Omental fat pad (tissue), 4 donors: ENCODE results near the gene NR3C2. TPM values are rescaled to one million over a fixed set of nuclear protein-coding genes. Genes with fewer than 3 reads are reported as not detected.

Experiments used
- ATAC-seq: fragments of 150-250 bp; one replicate; pipeline ENCODE4 v1.9.1; 2016; ENCODE audit warnings: mild to moderate bottlenecking, moderate library complexity; ENCODE audit not compliant: low FRiP score
- DNase-seq: peaks from one replicate; pipeline ENCODE4 v3.0.0-alpha.2; 2019; ENCODE audit warnings: low spot score
- total RNA-seq, 4 donors: library from RNA; depleted of rRNA; stranded (reverse); fragments of >200 nt; gene quantifications; one replicate each; pipeline ENCODE4 v1.1.0, GENCODE V29; 2016
- TF ChIP-seq, protein P1 (sequence below), 3 donors: fragments of 450-650 bp; IDR thresholded peaks; one replicate each; pipeline ENCODE4 v1.5.1; 2016 to 2017; ENCODE audit warnings: antibody characterized with exemption in 3 of 3, mild to moderate bottlenecking in 3 of 3, moderate library complexity in 2 of 3

Gene NR3C2
- total RNA-seq, 4 donors from 2014 or later, result 7.4 to 28.1 (median 12.1) TPM

GRCh38 chr4:148073349-148073748, 368.9 kb downstream of the NR3C2 start:
- ATAC-seq, result no peak
- DNase-seq, result no peak
- TF ChIP-seq, protein P1, sequence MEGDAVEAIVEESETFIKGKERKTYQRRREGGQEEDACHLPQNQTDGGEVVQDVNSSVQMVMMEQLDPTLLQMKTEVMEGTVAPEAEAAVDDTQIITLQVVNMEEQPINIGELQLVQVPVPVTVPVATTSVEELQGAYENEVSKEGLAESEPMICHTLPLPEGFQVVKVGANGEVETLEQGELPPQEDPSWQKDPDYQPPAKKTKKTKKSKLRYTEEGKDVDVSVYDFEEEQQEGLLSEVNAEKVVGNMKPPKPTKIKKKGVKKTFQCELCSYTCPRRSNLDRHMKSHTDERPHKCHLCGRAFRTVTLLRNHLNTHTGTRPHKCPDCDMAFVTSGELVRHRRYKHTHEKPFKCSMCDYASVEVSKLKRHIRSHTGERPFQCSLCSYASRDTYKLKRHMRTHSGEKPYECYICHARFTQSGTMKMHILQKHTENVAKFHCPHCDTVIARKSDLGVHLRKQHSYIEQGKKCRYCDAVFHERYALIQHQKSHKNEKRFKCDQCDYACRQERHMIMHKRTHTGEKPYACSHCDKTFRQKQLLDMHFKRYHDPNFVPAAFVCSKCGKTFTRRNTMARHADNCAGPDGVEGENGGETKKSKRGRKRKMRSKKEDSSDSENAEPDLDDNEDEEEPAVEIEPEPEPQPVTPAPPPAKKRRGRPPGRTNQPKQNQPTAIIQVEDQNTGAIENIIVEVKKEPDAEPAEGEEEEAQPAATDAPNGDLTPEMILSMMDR (IDR thresholded peaks at IDR 0.05), result no peak

DNA sequence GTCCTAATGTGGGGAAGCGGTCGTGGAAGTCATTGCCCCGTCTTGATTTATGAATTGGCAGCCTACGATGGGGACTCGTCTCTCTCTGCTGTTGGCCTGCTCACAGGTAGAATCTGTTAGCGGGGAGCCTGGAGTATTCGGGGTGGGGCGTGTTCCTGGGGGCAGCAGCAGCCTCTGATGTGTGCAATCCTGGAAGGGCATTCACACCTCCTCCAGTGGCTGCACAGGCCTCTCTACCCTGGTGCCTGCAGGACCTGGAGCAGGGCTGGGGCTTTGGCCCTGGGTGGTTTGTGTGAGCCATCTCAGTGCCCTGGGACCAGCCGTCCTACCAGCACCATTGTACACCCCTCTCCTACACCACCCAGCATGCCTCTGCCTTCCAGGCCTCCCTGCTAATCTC, 369.4 kb downstream of the NR3C2 start:
- ATAC-seq, result no peak
- TF ChIP-seq, protein P1 (IDR thresholded peaks at IDR 0.05), result no peak
- no peak for DNase-seq

DNA sequence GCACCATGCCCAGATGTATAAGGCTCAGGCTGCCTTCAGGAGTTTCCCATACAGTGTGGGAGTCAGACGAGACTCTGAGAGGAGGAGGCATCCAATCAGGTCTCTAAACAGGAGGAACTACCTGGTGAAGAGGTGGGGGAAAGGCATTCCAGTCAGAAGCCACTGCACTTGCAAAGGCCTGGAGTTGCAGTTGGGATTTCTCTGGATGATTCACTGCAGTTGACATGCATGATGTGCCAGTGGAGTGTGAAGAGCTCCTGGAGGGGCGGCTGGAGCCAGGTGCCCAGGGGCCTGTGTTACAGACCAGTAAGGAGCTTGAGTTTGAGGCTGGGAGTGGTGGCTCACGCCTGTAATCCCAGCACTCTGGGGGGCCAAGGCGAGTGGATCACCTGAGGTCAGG, 371.2 kb downstream of the NR3C2 start:
- DNase-seq (no peak), ATAC-seq (no peak)
- TF ChIP-seq, protein P1 (IDR thresholded peaks at IDR 0.05), result no peak

DNA sequence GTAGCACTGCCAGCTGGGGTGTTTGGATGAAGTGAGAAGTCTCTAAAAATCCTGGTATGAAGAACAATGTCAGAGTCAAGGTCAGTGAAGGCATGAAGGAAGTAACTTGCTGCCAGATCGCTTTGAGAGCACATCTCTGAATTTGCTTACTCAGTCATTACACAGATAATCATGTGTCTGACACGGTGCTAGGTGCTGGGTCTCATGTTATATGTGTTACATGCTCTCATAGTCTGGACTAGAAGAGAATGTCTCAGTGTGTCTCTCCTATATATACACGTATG, 372.4 kb downstream of the NR3C2 start:
- DNase-seq (no peak), ATAC-seq (no peak)
- TF ChIP-seq, protein P1 (IDR thresholded peaks at IDR 0.05), result no peak

GRCh38 chr4:148069086-148069894, 372.9 kb downstream of the NR3C2 start:
- no peak for ATAC-seq
- no peak for DNase-seq

DNA sequence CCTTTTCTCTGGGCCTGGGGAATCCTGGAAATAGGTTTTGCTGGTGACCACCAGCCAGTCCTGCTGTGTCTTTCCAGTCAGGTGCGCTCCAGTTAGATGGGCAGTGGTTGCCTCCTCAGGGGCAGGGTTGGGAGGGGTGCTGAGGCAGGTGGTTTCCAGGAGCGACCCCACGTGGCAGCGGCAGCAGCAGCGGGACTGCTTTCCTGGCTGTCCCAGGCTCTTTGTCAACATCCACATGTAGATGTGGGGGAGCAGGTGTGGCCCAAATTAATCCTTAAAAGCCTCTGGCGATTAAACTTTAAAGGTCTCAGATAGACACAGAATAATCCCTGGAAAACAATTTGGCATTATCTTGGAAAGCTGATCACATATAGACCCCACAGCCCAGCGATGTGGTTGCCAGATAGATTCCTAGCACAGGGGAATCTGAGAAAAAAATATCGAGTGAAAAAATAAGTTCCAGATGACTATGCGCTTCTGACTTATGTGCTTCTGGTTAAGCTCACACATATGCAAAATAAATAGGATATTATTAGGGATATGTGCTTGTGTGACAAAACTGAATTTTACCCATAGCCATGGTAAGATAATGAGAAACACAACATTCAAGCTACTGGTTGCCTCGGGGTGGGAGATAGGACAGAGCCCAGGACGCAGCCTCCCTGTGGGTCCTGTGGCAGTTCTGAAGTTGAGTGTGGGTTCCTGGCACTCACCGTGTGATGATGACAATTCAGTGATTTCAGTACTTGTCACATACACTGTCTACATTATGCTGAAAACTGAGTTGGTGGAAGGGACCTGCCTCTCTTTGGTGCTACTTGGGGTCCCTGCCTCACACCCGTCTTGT, 373.9 kb downstream of the NR3C2 start:
- DNase-seq, result no peak
- ATAC-seq, result no peak
- TF ChIP-seq, protein P1 (IDR thresholded peaks at IDR 0.05), result no peak

More at GRCh38 chr4:148069086-148069894, 372.9 kb downstream of the NR3C2 start:
- TF ChIP-seq, protein P1 (IDR thresholded peaks at IDR 0.05), result no peak
